DMS114 treated with DMSO at 0.1 percent for 48 hours (cell line): ENCODE measurements around the gene P2RX1.
"Not testable (repeated sequence)": the region's sequence is repeated elsewhere in the genome, so short reads cannot be mapped to it uniquely, and the experiment has no call there.

Experiments
- DNase-seq: peaks from one replicate; lab custom pipeline; 2025; ENCODE audit not compliant: unreplicated experiment; lab: John Stamatoyannopoulos, UW

The P2RX1 gene

DNA sequence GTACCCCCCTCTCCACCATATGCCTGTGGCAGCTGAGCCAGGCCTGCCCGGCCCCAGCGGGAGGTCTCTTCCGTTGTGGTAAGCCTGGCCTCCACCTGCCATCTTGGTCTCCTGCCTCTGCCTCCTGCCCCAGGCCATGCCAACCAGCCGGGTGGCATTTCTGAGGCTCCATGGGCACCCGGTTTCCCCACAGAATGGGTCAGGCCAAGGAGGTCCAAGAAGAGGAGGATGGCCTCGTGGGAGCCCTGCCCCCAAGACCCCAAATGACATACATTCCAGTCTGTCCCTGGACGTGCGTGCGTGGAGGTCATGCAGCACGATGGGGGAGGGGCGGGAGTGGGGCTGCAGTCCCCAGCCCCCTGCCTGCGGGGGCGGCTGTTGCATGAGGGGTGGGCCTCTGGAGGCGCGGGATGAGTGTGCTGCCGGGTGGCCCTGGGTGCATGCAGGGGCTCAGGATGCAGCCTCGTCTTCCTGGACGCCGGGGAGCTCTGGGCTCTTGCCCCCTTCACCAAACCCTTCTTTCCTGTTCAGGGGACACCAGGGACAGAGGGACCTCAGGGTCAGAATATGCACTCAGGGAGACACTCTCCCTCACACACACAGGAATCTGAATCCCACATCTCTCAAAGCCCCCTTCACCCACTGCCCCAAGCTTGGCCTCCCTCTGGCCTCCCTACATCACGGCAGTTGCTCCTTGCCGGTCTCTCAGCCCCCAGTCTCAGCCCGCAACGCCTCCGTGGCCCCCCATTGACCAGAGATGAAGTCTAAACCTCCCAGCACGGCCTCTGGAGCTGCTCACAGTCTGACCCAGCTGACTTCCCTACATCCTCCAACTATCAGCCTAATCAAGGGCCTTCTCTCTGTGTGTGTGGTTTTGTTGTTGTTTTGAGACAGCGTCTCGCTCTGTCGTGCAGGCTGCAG lies 54.2 kb downstream of the P2RX1 start:
- no peak for DNase-seq

DNA sequence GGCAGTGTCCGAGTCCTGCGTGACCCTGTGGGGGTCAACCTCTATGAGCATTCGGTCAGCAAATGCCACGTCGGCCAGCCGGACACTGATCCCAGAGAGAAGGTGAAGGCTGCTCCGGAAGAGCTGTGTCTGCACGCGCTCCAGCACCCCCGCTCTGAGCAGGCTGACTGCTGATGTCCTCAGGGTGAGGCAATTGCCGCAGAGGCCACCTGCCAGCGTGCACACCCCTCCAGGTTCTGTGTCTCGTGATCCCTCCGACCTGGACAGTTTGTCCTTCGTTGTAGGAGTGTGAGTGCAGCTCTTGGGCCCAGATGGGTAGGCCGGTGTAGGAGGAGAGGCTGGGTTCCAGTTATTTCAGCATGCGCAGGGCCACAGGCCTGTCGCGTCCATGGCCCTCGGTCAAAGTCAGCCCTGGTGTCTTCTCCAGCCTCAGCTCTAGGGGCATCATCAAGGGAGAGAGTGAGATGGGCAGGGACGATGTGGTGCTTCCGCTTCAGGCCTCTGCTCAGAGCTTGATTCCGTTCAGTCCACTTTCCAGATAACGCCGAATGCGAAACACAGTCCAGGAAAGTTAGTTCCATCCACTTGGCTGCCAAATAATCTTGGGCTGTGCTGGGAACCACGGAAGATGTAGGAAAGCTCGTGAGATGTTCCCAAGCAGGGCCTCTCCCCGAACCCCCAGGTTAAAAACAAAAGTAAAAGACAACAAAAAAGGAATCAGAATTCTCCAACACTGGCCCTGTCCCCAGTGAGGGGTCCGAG lies 55.1 kb downstream of the P2RX1 start:
- DNase-seq = no peak

DNA sequence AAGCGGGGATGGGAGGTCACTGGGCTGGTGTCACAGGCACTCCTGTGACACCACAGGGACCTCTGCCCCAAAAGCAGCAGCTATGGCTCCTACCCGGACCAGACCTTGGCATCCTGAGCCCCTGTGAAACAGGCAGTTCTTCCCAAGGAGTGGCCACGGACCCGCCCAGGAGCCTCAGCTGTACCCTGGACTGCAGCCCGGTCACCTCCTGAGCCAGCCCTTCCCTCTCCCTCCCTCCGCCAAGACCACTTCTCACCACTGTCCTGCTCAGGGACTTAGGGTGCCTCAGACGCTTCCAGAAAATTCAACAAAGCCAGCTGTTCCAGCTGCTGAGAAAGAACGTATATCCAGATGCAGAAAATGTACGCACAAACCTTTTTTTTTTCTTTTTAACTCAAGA lies 56.3 kb downstream of the P2RX1 start:
- no peak for DNase-seq

DNA sequence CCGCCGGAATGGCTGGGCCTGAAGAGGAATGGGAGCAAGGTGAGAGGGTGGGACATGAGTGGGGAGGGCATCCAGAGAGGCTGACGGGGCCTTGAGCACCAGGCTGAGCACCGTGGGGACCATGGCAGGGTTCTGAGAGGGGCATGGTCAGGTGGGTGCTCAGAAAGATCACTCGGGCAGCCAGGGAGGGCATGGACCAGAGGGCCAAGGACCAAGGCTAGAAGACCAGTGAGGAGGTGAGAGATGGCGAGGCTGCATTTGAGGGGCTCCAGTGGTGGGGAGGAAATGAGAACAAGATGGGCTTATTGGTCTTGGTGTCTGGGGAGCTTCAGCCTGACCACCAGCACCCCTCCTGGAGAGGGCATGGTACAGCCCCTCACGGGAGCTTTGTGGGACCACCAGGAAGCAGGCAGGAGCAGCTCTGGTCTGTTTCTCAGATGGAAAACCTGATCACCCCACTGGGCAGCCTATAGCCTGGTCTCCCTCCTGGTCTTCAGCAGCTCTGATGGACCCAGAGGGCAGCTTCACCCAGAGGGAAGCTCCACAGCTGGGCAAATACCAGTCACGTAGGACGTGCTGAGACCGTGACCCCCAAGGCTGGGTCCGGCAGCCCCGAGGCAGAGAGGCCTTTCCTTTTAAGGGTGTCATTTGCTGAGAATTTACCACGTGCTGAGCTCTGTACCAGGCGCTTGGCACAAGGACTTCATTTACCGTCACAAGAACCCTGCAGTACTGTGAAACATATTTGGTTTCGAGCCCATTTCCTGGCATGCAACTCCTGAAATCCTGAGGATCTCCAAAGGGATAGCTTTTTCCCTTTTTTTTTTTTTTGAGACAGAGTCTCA lies 58.8 kb downstream of the P2RX1 start:
- DNase-seq = no peak

DNA sequence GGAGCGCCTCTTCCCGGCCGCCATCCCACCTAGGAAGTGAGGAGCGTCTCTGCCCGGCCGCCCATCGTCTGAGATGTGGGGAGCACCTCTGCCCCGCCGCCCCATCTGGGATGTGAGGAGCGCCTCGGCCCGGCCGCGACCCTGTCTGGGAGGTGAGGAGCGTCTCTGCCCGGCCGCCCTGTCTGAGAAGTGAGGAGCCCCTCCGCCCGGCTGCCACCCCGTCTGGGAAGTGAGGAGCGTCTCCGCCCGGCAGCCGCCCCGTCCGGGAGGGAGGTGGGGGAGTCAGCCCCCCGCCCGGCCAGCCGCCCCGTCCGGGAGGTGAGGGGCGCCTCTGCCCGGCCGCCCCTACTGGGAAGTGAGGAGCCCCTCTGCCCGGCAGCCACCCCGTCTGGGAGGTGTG lies 62.1 kb downstream of the P2RX1 start:
- DNase-seq = not testable (repeated sequence)

DNA sequence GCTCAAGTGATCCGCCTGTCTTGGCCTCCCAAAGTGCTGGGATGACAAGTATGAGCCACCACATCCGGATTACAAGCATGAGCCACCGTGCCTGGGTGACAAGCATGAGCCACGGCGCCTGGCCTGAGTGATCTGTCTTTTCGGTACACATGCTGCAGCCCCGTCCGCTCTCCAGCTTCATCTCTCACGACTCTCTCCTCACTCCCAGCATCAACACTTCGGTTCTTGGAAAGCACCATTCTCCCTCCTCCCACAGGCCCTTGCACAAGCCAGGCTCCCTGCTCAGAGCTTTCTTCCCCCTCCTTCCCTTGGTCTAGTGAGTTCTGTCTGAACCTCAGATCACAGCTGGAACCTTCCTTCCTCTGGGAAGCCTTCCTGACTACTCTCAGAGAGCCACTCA lies 63.7 kb downstream of the P2RX1 start:
- DNase-seq = no peak

DNA sequence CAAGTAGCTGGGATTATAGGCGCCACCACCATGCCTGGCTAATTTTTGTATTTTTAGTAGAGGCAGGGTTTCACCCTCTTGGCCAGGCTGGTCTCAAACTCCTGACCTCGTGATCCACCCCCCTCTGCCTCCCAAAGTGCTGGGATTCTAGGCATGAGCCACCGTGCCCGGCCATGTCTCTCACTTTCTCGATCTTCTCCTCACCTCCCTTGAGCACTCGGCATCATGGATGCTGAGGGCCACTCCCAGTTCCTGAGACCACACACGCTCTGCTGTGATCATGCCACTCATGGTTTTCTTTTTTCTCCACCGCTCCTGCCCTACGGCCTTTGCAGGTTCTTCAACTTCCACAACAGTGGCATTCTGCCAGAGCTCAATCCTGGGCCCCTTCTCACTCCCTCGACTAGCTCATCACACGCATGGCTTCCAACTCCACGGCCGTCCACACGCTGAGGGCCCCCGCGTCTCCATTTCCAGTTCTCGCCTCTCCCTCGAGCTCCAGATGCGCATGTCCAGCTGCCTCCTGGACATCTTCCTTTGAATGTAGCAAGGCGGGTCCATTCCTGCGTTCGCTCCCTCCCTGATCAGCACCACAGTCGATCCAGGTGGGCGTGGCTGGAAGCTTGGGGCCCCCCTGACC lies 64.7 kb downstream of the P2RX1 start:
- DNase-seq = no peak

DNA sequence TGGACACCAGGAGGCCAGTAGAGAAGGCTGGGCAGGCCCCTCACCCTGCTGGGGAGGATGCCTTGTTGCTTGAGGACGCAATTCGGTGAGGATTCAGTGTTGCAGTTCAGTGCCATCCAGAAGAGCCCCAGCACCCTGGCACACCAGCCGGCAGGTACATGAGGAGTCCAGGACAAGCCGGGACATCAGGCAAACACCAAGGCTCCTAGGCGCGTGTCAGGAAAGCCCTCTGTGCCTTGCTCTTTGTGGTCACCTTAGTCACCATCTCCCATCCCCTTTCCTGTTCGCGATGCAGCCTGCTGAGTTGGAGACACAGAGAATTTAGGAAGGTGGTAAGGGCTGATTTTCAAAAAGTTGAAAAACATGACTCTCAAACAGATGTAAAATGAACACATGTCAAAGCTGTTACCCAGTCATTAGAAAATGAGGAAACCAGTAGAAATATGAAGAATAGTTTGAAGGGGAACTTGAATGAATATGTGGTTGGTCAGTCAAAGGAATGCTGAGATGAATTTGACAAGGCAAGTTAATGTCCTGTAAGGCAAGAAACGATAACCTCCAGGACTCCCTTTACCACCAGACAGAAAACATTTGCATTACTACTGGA lies 67.9 kb downstream of the P2RX1 start:
- no peak for DNase-seq

DNA sequence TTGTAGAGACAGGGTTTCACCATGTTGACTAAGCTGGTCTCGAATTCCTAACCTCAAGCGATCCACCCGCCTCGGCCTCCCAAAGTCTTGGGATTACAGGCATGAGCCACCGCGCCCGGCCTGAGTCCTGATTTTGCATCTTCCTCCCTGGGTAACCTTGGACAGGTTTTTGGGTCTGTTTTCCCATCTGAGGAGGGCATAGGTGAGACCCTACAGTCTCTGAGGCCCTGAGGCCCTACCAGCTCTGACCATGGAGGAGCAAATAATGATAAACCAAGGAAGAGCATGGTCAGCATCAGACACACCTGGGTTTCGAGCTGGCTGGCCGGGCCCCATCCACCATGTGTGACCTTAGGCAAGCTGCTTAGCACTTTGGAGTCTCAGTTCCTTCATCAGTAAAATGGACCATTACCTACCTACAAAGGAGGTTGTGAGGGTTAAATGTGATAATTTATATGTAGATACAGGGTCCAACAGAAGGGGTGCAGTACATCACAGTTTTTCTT lies 69.0 kb downstream of the P2RX1 start:
- DNase-seq = no peak
